ENCODE results near the gene PCBP3.

DNA sequence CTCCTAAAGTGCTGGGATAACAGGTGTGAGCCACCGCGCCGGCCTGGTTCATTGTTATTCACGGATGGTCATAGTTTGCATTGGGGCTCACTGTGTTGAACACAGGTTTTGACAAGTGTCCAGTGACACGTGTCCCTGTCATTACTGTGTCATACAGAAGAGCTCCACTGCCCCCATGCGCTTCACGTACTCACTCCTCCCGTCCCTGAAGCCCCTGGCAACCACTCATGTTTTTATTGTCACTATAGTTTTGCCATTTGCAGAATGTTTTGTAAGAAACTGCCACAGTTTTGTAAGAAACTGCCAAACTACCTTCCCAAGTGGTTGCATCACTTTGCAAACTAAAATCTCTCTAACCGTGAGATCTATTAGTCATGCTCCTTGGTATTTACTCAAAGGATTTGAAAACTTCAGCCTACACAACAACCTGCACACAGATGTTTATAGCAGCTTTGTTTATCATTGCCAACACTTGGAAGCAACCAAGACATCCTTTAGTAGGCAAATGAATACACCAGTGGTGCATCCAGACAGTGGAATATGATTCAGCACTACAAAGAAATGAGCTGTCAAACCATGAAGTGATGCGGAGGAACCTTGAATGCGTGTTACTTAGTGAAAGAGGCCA, 174.9 kb downstream of the PCBP3 start:
- TF ChIP-seq, protein P1, sequence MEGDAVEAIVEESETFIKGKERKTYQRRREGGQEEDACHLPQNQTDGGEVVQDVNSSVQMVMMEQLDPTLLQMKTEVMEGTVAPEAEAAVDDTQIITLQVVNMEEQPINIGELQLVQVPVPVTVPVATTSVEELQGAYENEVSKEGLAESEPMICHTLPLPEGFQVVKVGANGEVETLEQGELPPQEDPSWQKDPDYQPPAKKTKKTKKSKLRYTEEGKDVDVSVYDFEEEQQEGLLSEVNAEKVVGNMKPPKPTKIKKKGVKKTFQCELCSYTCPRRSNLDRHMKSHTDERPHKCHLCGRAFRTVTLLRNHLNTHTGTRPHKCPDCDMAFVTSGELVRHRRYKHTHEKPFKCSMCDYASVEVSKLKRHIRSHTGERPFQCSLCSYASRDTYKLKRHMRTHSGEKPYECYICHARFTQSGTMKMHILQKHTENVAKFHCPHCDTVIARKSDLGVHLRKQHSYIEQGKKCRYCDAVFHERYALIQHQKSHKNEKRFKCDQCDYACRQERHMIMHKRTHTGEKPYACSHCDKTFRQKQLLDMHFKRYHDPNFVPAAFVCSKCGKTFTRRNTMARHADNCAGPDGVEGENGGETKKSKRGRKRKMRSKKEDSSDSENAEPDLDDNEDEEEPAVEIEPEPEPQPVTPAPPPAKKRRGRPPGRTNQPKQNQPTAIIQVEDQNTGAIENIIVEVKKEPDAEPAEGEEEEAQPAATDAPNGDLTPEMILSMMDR (IDR thresholded peaks at IDR 0.05): no peak
- TF ChIP-seq POLR2AphosphoS5 (IDR thresholded peaks at IDR 0.05; ENCODE audit: low read depth, low read length) (no peak), SIN3A (IDR thresholded peaks at IDR 0.05; ENCODE audit: borderline replicate concordance, insufficient read depth, low read depth, low read length) (no peak)
- TF ChIP-seq, protein P2, sequence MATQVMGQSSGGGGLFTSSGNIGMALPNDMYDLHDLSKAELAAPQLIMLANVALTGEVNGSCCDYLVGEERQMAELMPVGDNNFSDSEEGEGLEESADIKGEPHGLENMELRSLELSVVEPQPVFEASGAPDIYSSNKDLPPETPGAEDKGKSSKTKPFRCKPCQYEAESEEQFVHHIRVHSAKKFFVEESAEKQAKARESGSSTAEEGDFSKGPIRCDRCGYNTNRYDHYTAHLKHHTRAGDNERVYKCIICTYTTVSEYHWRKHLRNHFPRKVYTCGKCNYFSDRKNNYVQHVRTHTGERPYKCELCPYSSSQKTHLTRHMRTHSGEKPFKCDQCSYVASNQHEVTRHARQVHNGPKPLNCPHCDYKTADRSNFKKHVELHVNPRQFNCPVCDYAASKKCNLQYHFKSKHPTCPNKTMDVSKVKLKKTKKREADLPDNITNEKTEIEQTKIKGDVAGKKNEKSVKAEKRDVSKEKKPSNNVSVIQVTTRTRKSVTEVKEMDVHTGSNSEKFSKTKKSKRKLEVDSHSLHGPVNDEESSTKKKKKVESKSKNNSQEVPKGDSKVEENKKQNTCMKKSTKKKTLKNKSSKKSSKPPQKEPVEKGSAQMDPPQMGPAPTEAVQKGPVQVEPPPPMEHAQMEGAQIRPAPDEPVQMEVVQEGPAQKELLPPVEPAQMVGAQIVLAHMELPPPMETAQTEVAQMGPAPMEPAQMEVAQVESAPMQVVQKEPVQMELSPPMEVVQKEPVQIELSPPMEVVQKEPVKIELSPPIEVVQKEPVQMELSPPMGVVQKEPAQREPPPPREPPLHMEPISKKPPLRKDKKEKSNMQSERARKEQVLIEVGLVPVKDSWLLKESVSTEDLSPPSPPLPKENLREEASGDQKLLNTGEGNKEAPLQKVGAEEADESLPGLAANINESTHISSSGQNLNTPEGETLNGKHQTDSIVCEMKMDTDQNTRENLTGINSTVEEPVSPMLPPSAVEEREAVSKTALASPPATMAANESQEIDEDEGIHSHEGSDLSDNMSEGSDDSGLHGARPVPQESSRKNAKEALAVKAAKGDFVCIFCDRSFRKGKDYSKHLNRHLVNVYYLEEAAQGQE (IDR thresholded peaks at IDR 0.05; ENCODE audit: insufficient read depth in 1 of 2, low read depth in 2 of 2, low read length in 1 of 2): no peak

Data from Panc1 (cell line).